Panc1 (cell line): Measurements from ENCODE around the gene MSLN. TPM values are rescaled to one million over a fixed set of nuclear protein-coding genes. Genes with fewer than 3 reads are reported as not detected.

Source experiments
- ATAC-seq: fragments of 200-7000 bp; cut with Tn5 transposase; 2 replicates; pipeline ENCODE4 v1.9.1; 2020; ENCODE audit warnings: mild to moderate bottlenecking, moderate library complexity
- BruUV-seq: library from RNA; stranded (reverse); fragments of 400-500 nt; replicated peaks from 2 replicates; lab custom pipeline; 2021; lab: Mats Ljungman, UMichigan
- CTCF ChIA-PET: fragments of 300-600 bp; sonication (Branson Sonifier 250); formaldehyde crosslinking; loops from one replicate; lab custom pipeline; 2022; ENCODE audit warnings: antibody characterized with exemption; lab: Charles Lee
- POLR2A ChIA-PET: fragments of 300-600 bp; sonication (Branson Sonifier 250); formaldehyde crosslinking; loops from one replicate; lab custom pipeline; 2022; ENCODE audit warnings: antibody characterized with exemption; lab: Charles Lee
- DNase-seq: peaks from one replicate; pipeline ENCODE4 v3.0.0-alpha.2; 2010; ENCODE audit warnings: low read depth, low spot score
- H3K27ac ChIP-seq: 2 replicates; pipeline ENCODE4 v1.5.1; 2011; ENCODE audit warnings: mild to moderate bottlenecking, low read length, inconsistent platforms
- H3K27me3 ChIP-seq: fragments of 200-500 bp; sonication (Bioruptor generic); 2 replicates; pipeline ENCODE4 v1.6.0; 2014; ENCODE audit warnings: low read length, inconsistent platforms; ENCODE audit not compliant: control insufficient read depth, insufficient read depth
- H3K36me3 ChIP-seq: fragments of 200-500 bp; sonication (Bioruptor generic); 2 replicates; pipeline ENCODE4 v1.5.1; 2014; ENCODE audit warnings: inconsistent platforms, mild to moderate bottlenecking, low read length, moderate library complexity; ENCODE audit not compliant: control insufficient read depth, insufficient read depth
- H3K4me1 ChIP-seq: 2 replicates; pipeline ENCODE4 v1.5.1; 2011; ENCODE audit warnings: inconsistent platforms, mild to moderate bottlenecking, low read length, moderate library complexity; ENCODE audit not compliant: control insufficient read depth, insufficient read depth
- H3K4me3 ChIP-seq, 2 experiments: 2 replicates each; pipeline ENCODE4 v1.5.1; 2011 to 2012; ENCODE audit warnings: low read depth in 2 of 2, low read length in 2 of 2, mild to moderate bottlenecking in 2 of 2, inconsistent platforms in 1 of 2, moderate library complexity in 1 of 2
- H3K9me3 ChIP-seq: fragments of 200-500 bp; sonication (Bioruptor generic); 2 replicates; pipeline ENCODE4 v1.5.1; 2014; ENCODE audit warnings: low read depth, mild to moderate bottlenecking, inconsistent platforms, low read length, moderate library complexity; ENCODE audit not compliant: control insufficient read depth, insufficient read depth
- CTCF ChIP-seq: fragments of 450-650 bp; IDR thresholded peaks from 2 replicates; pipeline ENCODE4 v1.5.1; 2017; ENCODE audit warnings: mild to moderate bottlenecking
- POLR2AphosphoS5 ChIP-seq: IDR thresholded peaks from 2 replicates; pipeline ENCODE4 v1.6.1; 2012; ENCODE audit warnings: mild to moderate bottlenecking, low read depth, low read length, moderate library complexity
- REST ChIP-seq, 2 experiments: IDR thresholded peaks; 2 replicates each; pipeline ENCODE4 v1.6.1; 2011 to 2012; ENCODE audit warnings: low read depth in 2 of 2, control low read depth in 1 of 2, low read length in 1 of 2, mild to moderate bottlenecking in 1 of 2, moderate library complexity in 1 of 2; ENCODE audit not compliant: insufficient read depth in 1 of 2
- SIN3A ChIP-seq: IDR thresholded peaks from 2 replicates; pipeline ENCODE4 v1.6.1; 2012; ENCODE audit warnings: low read depth, mild to moderate bottlenecking, low read length, moderate library complexity, borderline replicate concordance; ENCODE audit not compliant: insufficient read depth
- TCF7L2 ChIP-seq: IDR thresholded peaks from 2 replicates; pipeline ENCODE4 v1.6.1; 2011; ENCODE audit warnings: mild to moderate bottlenecking, low read depth, low read length, inconsistent platforms
- in situ Hi-C: cut with HindIII; loops from 2 replicates; pipeline ENCODE4 v1.10.0; 2016; ENCODE audit warnings: low sequenced_read_pairs, low pct_unique_long_range_greater_than_20kb
- intact Hi-C: fragments of 100-400 bp; cut with micrococcal nuclease; formaldehyde crosslinking; loops from one replicate; pipeline ENCODE4 v1.10.0; 2022; ENCODE audit not compliant: unreplicated experiment
- total RNA-seq: library from RNA; stranded (reverse); gene quantifications from one replicate; pipeline ENCODE4 v1.2.1, GENCODE V29; 2021; ENCODE audit not compliant: unreplicated experiment

MSLN gene
- total RNA-seq, 1 experiment from 2014 or later, result 1.1 TPM

- POLR2A ChIA-PET, result interaction anchor here (0.5 kb wide), 1 partner anchor 626 kb away, joined by 6 read pairs; no protein-coding TSS in a partner anchor
- BruUV-seq, result TSS peak; percentile 49
- DNase-seq (no peak), ATAC-seq (no peak)
- CTCF ChIA-PET, result interaction anchor here (1.1 kb wide), 1 partner anchor 68 kb away, joined by 4 read pairs; no protein-coding TSS in a partner anchor
- Histone ChIP-seq H3K27ac (peak overlapping the region; percentile 88), H3K4me3 (peak overlapping the region; percentile 65 to 80), H3K4me1 (peaks cover 48% of the 10 kb centered on the region), H3K27me3 (no peaks in the 10 kb centered on the region), H3K9me3 (no peaks in the 10 kb centered on the region), H3K36me3 (no peaks in the 10 kb centered on the region; the same call in 1 of the 2 replicates)
- intact Hi-C loops (no loop called here), in situ Hi-C loops (no loop called here)
- TF ChIP-seq SIN3A, result 0 out of 2 replicates have a peak, but pooled peaks have one; percentile 8
- no peak for TF ChIP-seq TCF7L2
- TF ChIP-seq CTCF, result no peak
Measured at GRCh38 chr16:716768-717325, 43.7 kb upstream of the MSLN start.

GRCh38 chr16:717450-718245 is 42.9 kb upstream of the MSLN start:
- no peaks in the 10 kb centered on the region for H3K27me3 ChIP-seq
- no TSS peak for BruUV-seq
- ChIA-PET CTCF (no interaction called here), POLR2A (interaction anchor here (0.5 kb wide), 1 partner anchor 625 kb away, joined by 6 read pairs; no protein-coding TSS in a partner anchor)
- peak overlapping the region; percentile 88 for H3K27ac ChIP-seq
- H3K4me3 ChIP-seq, result peak overlapping the region in 1 of 2 experiments; percentile 80; a peak in 1 of 4 replicates
- H3K36me3 ChIP-seq, result no peaks in the 10 kb centered on the region; the same call in 1 of the 2 replicates
- in situ Hi-C loops, result no loop called here
- TF ChIP-seq SIN3A, result no peak
- TF ChIP-seq REST (IDR thresholded peaks at IDR 0.05; ENCODE audit: insufficient read depth in 1 of 2, low read depth in 2 of 2, low read length in 1 of 2), result no peak
- no peak for TF ChIP-seq TCF7L2
- no peak for TF ChIP-seq CTCF
- TF ChIP-seq POLR2AphosphoS5, result no peak
- intact Hi-C loops, result no loop called here
- H3K9me3 ChIP-seq, result no peaks in the 10 kb centered on the region
- peaks cover 46% of the 10 kb centered on the region for H3K4me1 ChIP-seq
- DNase-seq, result no peak
- ATAC-seq, result no peak
